Measurements from ENCODE around the gene SRL. TPM values are rescaled to one million over a fixed set of nuclear protein-coding genes. Genes with fewer than 3 reads are reported as not detected.
"Not testable (repeated sequence)": the region's sequence is repeated elsewhere in the genome, so short reads cannot be mapped to it uniquely, and the experiment has no call there.

SRL gene
- total RNA-seq, 4 donors from 2014 or later = 0.04 to 1.8 (median 0.38) TPM; not detected in 1

DNA sequence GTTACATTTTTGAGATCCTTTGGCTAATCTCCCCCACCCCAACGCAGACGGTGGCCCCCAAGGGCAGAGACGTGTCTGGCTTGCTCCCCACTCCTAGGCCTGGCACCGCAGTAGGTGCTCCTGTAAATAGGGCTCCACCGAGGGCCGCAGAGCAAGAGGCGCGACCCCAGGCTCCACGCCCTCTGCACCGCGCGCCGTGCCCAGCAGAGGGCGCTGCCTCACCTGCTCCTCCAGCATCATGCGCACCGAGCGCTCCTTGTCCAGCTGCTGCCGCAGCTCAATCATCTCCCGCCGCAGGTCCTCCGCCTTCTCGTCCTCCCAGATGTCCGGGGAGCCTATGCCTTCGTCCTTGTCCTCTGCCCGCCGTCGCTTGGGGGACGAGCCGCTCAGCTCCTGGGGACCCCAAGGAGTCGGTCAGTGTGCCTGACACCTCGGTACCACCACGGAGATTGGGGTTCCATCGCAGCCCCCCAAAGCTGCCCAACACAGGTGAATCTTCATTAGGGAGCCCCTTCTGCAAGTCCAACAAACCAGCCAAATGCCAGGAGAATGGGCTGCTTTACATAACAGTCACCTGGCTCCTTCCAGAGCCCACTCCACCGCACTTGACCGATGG, 19.8 kb upstream of the SRL start:
- TF ChIP-seq POLR2A (IDR thresholded peaks at IDR 0.05) = no peak
- TF ChIP-seq, protein P1, sequence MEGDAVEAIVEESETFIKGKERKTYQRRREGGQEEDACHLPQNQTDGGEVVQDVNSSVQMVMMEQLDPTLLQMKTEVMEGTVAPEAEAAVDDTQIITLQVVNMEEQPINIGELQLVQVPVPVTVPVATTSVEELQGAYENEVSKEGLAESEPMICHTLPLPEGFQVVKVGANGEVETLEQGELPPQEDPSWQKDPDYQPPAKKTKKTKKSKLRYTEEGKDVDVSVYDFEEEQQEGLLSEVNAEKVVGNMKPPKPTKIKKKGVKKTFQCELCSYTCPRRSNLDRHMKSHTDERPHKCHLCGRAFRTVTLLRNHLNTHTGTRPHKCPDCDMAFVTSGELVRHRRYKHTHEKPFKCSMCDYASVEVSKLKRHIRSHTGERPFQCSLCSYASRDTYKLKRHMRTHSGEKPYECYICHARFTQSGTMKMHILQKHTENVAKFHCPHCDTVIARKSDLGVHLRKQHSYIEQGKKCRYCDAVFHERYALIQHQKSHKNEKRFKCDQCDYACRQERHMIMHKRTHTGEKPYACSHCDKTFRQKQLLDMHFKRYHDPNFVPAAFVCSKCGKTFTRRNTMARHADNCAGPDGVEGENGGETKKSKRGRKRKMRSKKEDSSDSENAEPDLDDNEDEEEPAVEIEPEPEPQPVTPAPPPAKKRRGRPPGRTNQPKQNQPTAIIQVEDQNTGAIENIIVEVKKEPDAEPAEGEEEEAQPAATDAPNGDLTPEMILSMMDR (IDR thresholded peaks at IDR 0.05) = peak in 5 of 6 experiments; percentile 17 to 58 (median 52)
- no peak overlapping the region for H3K27ac ChIP-seq
- H3K4me3 ChIP-seq = no peak overlapping the region
- peaks cover 0 to 29% (median 4%) of the 10 kb centered on the region in 3 donors for H3K4me1 ChIP-seq
- H3K36me3 ChIP-seq = peaks cover 0 to 58% (median 9%) of the 10 kb centered on the region in 3 donors
- no peaks in the 10 kb centered on the region for H3K9me3 ChIP-seq
- H3K27me3 ChIP-seq = no peaks in the 10 kb centered on the region
- WGBS, 2 donors = 60 to 95% methylated on average over 2 to 12 of the region's 35 CpGs
- intact Hi-C loops (cut with DNase I) = no loop called here
- DNase-seq = no peak

DNA sequence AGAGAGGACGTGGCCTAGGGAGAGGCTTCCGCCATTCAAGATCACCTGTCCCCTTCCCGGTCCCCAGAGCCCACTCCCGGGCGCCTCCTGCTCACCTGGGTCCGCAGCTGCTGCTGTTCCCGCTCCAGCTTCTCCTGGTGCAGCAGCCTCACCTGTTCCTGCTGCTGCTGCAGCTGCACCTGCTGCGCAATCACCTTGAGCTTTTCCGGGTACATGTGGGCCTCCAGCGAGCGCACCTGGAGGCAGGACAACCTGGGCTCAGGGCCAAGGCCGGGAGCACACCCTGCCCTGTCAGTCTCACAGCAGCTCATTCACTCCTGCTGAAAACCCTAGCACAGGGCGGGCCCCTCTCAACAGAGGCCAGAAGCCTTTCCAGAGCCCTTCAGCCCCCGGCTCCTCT, 18.5 kb upstream of the SRL start:
- H3K4me1 ChIP-seq = peaks cover 0 to 29% (median 4%) of the 10 kb centered on the region in 3 donors
- H3K27me3 ChIP-seq = no peaks in the 10 kb centered on the region
- intact Hi-C loops (cut with DNase I) = no loop called here
- H3K36me3 ChIP-seq = peaks cover 0 to 55% (median 9%) of the 10 kb centered on the region in 3 donors
- no peaks in the 10 kb centered on the region for H3K9me3 ChIP-seq
- WGBS, 2 donors = 68 to 76% methylated on average over 6 to 7 of the region's 14 CpGs
- TF ChIP-seq, protein P1 (IDR thresholded peaks at IDR 0.05) = no peak
- no peak for TF ChIP-seq POLR2A (IDR thresholded peaks at IDR 0.05)
- no peak for DNase-seq
- no peak overlapping the region for H3K4me3 ChIP-seq
- no peak overlapping the region for H3K27ac ChIP-seq

DNA sequence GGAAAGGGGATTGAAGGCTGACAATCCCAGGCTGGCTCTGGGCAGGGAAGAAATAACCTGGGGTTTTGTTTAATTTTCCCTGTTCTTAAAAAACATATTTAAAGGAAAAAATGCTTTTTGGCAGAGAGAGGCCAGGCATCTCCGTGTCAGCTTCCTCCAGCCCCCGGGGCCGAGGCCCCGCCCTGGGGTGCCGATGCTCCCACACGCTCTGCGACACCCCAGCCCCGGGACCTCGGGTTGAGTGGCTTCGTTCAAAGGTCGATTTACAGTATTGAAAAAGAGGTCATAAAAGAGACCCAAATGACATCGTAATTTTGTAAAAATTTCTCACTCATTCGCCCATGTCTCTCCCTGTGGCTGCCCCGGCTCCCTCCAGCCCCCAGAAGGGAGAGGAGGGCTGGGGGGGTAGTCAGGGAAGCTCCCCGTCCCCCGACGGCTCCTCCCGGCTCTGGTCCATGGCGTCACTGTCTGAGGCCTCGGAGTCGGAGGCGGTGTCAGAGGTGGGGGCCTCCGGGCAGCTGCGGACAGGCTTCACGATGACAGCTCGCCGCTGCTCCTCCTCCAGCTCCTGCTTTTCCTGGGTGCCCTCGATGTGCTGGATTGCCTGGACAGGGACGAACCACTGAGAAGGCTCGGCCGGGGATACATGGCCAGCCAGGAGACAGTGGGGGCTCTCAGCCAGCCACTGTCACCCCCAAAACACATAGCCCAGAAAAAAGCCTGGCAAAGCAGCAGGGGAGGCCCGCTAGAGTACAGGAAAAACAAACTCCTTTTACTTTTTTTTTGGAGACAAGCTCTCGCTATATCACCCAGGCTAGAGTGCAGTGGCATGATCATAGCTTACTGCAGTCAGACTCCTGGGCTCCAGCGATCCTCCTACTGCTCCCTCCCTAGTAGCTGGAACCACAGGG, 16.0 kb upstream of the SRL start:
- Histone ChIP-seq H3K27me3 (no peaks in the 10 kb centered on the region), H3K9me3 (no peaks in the 10 kb centered on the region), H3K4me3 (no peak overlapping the region), H3K27ac (peak overlapping the region in 1 of 4 donors; percentile 3), H3K36me3 (peaks cover 0 to 55% (median 9%) of the 10 kb centered on the region in 3 donors), H3K4me1 (peaks cover 0 to 22% (median 2%) of the 10 kb centered on the region in 3 donors)
- intact Hi-C loops (cut with DNase I) = no loop called here
- TF ChIP-seq, protein P1 (IDR thresholded peaks at IDR 0.05) = no peak
- TF ChIP-seq POLR2A (IDR thresholded peaks at IDR 0.05) = no peak
- WGBS, 2 donors = 57 to 72% methylated on average over 7 to 20 of the region's 34 CpGs
- DNase-seq = no peak

DNA sequence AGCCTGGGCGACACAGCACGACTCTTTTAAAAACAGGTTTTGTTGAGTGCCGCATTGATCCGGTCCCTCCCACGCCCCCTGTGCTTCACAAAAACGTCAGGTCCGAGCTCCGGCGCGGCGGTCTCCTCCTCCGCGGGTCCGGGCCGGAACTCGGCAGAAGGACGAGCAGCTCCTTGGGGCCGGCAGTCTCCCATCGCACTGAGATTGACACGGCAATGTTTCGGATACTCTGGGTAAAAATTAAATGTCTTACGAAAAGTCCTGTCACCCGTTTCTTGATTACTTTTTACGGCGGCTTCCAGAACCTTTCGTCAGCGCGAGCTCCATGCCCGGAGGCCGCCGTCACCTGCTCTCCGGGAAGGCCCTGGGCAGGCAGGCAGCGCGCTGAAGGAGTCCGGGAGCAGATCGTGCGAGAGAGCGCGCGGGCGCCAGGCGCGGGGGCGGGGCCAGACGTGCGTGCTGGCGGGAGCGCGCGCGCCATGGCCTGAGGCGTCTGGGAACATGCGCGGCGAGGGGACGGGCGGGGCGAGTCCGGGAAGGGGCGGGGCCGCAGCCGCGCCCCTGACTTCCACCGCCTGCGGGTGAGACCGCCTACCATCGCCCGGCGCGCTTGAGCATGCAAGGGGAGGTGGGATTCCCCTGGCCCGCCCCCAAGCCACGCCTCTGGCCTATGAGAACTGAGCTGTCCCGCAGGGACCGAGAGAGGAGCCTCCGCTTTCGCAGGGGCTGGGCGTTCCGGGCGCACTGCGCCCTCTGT, 11.7 kb upstream of the SRL start:
- DNase-seq = peak; percentile 98
- Histone ChIP-seq H3K27me3 (no peaks in the 10 kb centered on the region), H3K27ac (peak overlapping the region; percentile 91 to 95 (median 94)), H3K4me1 (peaks cover 0 to 14% (median 3%) of the 10 kb centered on the region in 3 donors), H3K4me3 (peak overlapping the region; percentile 53 to 73 (median 65)), H3K36me3 (peaks cover 0 to 12% (median 0%) of the 10 kb centered on the region in 3 donors), H3K9me3 (no peaks in the 10 kb centered on the region)
- intact Hi-C loops (cut with DNase I) = loop anchor here (5.0 kb wide), 1 partner anchor 71 kb away; no protein-coding TSS in a partner anchor
- TF ChIP-seq, protein P1 (IDR thresholded peaks at IDR 0.05) = no peak
- TF ChIP-seq POLR2A (IDR thresholded peaks at IDR 0.05) = peak in 2 of 4 donors; percentile 64 to 70
- WGBS, 2 donors = 2 to 3% methylated on average over 11 to 15 of the region's 80 CpGs

DNA sequence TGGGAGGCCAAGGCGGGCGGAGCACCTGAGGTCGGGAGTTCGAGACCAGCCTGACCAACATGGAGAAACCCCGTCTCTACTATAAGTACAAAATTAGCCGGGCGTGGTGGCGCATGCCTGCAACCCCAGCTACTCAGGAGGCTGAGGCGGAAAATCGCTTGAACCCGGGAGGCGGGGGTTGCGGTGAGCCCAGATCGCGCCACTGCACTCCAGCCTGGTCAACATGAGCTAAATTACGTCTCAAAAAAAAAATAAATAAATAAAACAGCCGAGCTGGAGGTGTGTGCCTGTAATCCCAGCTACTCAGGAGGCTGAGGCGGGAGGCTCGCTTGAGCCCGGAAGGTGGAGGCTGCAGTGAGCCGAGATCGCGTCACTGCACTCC, 11.1 kb upstream of the SRL start:
- peak overlapping the region; percentile 91 to 95 (median 94) for H3K27ac ChIP-seq
- peak overlapping the region; percentile 53 to 73 (median 65) for H3K4me3 ChIP-seq
- H3K9me3 ChIP-seq, H3K27me3 ChIP-seq, DNase-seq, H3K36me3 ChIP-seq: not testable (repeated sequence)
- H3K4me1 ChIP-seq = peaks cover 0 to 14% (median 3%) of the 10 kb centered on the region in 3 donors
- WGBS, 2 donors = 32 to 45% methylated on average over 10 to 14 of the region's 23 CpGs
- intact Hi-C loops (cut with DNase I) = loop anchor here (5.0 kb wide), 1 partner anchor 71 kb away; no protein-coding TSS in a partner anchor
